ENCODE data around the gene TMPRSS11A. TPM values are rescaled to one million over a fixed set of nuclear protein-coding genes. Genes with fewer than 3 reads are reported as not detected.

The TMPRSS11A gene
- total RNA-seq, 1 donor from 2014 or later = not detected

GRCh38 chr4:67883902-67884301, 79.4 kb downstream of the TMPRSS11A start, which contains the start of gene TMPRSS11D:
TMPRSS11D (minus strand) TSS chr4:67884002; CDS start chr4:67883933, 69 bp downstream.
- no peaks in the 10 kb centered on the region for H3K36me3 Mint-ChIP-seq (ENCODE audit: unreplicated experiment)
- no peak within 1 kb of the TSS for H3K4me3 Mint-ChIP-seq (ENCODE audit: unreplicated experiment)
- no peaks in the 10 kb centered on the region for H3K27me3 Mint-ChIP-seq (ENCODE audit: unreplicated experiment)
- no peak within 1 kb of the TSS for H3K27ac Mint-ChIP-seq (ENCODE audit: unreplicated experiment)
- DNase-seq = no peak
- H3K9me3 Mint-ChIP-seq (ENCODE audit: unreplicated experiment) = no peaks in the 10 kb centered on the region
- peaks cover 4% of the 10 kb centered on the region for H3K4me1 Mint-ChIP-seq (ENCODE audit: low read depth, unreplicated experiment)
- TF ChIP-seq CTCF (IDR thresholded peaks at IDR 0.05; ENCODE audit: partially characterized antibody, unreplicated experiment) = no peak

- Mint-ChIP-seq H3K27ac (ENCODE audit: unreplicated experiment) (no peak overlapping the region), H3K27me3 (ENCODE audit: unreplicated experiment) (no peaks in the 10 kb centered on the region), H3K4me1 (ENCODE audit: low read depth, unreplicated experiment) (peaks cover 4% of the 10 kb centered on the region), H3K36me3 (ENCODE audit: unreplicated experiment) (no peaks in the 10 kb centered on the region), H3K9me3 (ENCODE audit: unreplicated experiment) (no peaks in the 10 kb centered on the region), H3K4me3 (ENCODE audit: unreplicated experiment) (no peak overlapping the region)
- no peak for DNase-seq
- TF ChIP-seq CTCF (IDR thresholded peaks at IDR 0.05; ENCODE audit: partially characterized antibody, unreplicated experiment) = no peak
Observed at GRCh38 chr4:67883458-67883857, 79.8 kb downstream of the TMPRSS11A start.

GRCh38 chr4:67880866-67881610, 82.3 kb downstream of the TMPRSS11A start:
- Mint-ChIP-seq H3K9me3 (ENCODE audit: unreplicated experiment) (no peaks in the 10 kb centered on the region), H3K36me3 (ENCODE audit: unreplicated experiment) (no peaks in the 10 kb centered on the region), H3K27ac (ENCODE audit: unreplicated experiment) (no peak overlapping the region), H3K4me3 (ENCODE audit: unreplicated experiment) (no peak overlapping the region), H3K27me3 (ENCODE audit: unreplicated experiment) (no peaks in the 10 kb centered on the region), H3K4me1 (ENCODE audit: low read depth, unreplicated experiment) (peaks cover 4% of the 10 kb centered on the region)
- TF ChIP-seq CTCF (IDR thresholded peaks at IDR 0.05; ENCODE audit: partially characterized antibody, unreplicated experiment) = no peak
- DNase-seq = no peak

- H3K36me3 Mint-ChIP-seq (ENCODE audit: unreplicated experiment) = no peaks in the 10 kb centered on the region
- no peaks in the 10 kb centered on the region for H3K27me3 Mint-ChIP-seq (ENCODE audit: unreplicated experiment)
- no peaks in the 10 kb centered on the region for H3K9me3 Mint-ChIP-seq (ENCODE audit: unreplicated experiment)
- no peak for TF ChIP-seq CTCF (IDR thresholded peaks at IDR 0.05; ENCODE audit: partially characterized antibody, unreplicated experiment)
- H3K4me1 Mint-ChIP-seq (ENCODE audit: low read depth, unreplicated experiment) = no peaks in the 10 kb centered on the region
- H3K4me3 Mint-ChIP-seq (ENCODE audit: unreplicated experiment) = no peak overlapping the region
- no peak overlapping the region for H3K27ac Mint-ChIP-seq (ENCODE audit: unreplicated experiment)
- DNase-seq = no peak
Observed at GRCh38 chr4:67879486-67879885, 83.8 kb downstream of the TMPRSS11A start.

- H3K27me3 Mint-ChIP-seq (ENCODE audit: unreplicated experiment) = no peaks in the 10 kb centered on the region
- no peak for DNase-seq
Observed at GRCh38 chr4:67877086-67877485, 86.2 kb downstream of the TMPRSS11A start.

More at GRCh38 chr4:67877086-67877485, 86.2 kb downstream of the TMPRSS11A start:
- H3K27ac Mint-ChIP-seq (ENCODE audit: unreplicated experiment) = no peak overlapping the region
- TF ChIP-seq CTCF (IDR thresholded peaks at IDR 0.05; ENCODE audit: partially characterized antibody, unreplicated experiment) = no peak
- H3K4me1 Mint-ChIP-seq (ENCODE audit: low read depth, unreplicated experiment) = no peaks in the 10 kb centered on the region
- H3K9me3 Mint-ChIP-seq (ENCODE audit: unreplicated experiment) = no peaks in the 10 kb centered on the region
- no peaks in the 10 kb centered on the region for H3K36me3 Mint-ChIP-seq (ENCODE audit: unreplicated experiment)
- H3K4me3 Mint-ChIP-seq (ENCODE audit: unreplicated experiment) = no peak overlapping the region

Measured in glutamatergic neuron (in vitro differentiated cells).